Tongue (tissue), 2 donors: Measurements from ENCODE around the gene CPEB3. TPM values are rescaled to one million over a fixed set of nuclear protein-coding genes. Genes with fewer than 3 reads are reported as not detected.

ENCODE experiments used
- DNase-seq: peaks from one replicate; pipeline ENCODE4 v3.0.0-alpha.2; 2015
- total RNA-seq: library from RNA; depleted of rRNA; stranded (reverse); fragments of >200 nt; gene quantifications from one replicate; pipeline ENCODE4 v1.2.3, GENCODE V29; 2014

The CPEB3 gene
- 7.2 TPM for total RNA-seq

DNA sequence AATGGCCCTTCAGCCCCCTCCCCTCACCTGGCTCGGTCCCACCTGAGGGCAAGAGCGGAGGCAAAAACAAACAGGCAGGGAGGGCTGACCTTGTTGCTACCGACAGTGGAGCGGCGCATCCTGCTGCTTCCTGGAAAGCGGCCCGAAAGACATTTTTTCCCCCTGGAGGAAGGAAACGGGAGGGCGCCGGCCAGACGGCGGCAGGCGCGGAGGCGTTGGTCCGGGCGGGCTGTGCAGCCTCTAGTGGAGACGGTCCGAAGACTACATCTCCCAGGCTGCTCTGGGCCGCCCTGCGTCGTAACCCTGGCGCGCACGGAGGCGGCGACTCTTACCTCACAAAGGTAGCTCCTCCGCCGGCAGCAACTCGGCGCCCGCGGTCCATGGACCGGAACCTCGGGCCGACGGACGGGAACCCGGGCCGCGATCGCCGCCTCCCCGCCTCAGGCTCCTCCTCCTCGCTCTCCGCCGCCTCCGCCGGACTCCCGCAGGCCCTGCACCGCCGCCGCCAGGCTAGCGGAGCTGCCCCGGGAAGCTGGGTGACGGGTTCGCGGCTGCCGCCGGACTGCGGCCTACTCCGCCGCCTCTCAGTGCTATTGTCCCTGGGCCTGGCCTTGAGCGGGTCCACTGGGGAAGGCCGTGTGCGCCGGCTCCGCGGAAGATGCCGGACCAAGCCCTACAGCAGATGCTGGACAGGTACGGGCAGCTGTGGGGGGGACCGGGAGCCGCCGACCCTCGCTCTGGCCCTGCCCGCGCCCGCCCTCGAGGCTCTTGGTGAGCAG lies at the start of gene CPEB3, which contains the start of gene MARCHF5:
CPEB3 (minus strand) TSS at position 242 of the 779 bp plus-strand sequence. CDS start 50,728 bp downstream, outside the sequence.
MARCHF5 (plus strand) TSS at position 331 of the 779 bp plus-strand sequence; CDS start at position 659, 328 bp downstream.
- DNase-seq, result peak; percentile 97

DNA sequence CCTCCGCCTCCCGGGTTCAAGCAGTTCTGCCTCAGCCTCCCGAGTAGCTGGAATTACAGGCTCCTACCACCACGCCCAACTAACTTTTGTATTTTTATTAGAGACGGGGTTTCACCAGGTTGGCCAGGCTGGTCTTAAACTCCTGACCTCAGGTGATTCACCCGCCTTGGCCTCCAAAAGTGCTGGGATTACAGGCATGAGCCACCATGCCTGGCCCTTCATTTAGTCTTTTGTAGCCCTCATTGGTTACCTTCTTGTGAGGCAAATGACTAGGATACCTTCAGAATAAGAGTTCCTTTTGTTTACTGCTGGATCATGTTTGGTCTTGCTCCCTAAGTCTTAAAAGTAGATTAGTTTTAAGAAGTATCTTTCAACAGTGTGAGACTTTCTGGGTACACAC lies 39.0 kb upstream of the CPEB3 start:
- peak; percentile 18 for DNase-seq

DNA sequence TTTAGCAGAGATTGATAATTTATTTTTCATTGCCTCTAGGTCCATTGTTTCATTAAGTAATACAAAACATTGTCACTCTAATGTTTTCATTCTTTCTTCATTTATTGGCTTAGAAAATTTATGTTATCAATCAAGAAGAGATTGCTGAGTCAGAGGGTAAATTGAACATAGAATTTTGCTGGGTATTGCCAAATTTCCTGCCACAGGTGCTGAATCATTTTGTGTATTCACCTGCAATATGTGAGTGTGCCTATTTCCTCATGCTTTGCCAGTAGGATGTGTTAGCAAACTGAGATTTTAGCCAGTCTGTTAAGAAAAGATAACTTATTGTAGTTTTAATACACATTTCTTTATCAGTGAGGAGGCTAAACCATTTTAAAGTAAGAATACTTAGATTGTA lies 38.1 kb upstream of the CPEB3 start:
- DNase-seq, result no peak

DNA sequence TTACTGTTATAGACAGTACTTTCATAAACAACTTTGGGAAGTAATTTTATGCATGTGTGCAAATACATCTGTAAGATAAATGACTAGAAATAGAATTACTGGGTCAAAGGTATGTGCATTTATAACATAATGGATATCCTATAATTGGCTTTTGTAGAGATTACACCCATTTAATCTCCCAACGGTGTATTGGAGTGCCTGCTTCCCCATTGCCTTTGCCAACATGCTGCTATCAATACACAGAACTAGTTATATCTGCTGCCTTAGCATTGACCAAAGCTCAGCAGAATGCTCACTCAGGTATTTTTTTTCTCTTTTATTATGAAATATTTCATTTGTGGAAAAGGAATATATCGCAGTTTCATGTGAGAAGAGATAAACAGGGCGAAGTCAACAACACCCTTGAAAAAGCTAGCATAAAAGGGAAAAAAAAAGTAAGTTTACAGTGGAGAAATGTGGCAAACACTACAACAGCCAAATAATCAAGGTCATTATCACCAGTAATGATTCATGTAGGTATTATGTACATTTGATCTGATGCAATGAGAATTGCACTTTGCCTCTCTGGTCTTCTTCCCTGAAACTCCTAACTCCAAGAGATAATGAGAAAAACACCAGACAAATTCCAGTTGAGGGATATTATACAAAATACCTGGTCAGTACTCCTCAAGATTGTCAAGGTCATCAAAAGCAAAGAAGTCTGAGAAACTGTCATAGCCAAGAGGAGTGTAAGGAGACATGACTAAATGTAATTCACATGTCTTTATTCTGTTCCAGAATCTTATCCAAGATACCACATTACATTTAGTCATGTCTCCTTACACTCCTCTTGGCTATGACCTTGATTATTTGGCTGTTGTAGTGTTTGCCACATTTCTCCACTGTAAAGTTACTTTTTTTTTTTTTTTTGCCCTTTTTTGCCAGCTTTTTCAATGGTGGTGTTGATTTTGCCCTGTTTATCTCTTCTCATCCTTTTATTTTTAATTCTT lies 36.9 kb upstream of the CPEB3 start:
- DNase-seq, result no peak

- no peak for DNase-seq
Measured at GRCh38 chr10:92323079-92323478, 32.2 kb upstream of the CPEB3 start.

DNA sequence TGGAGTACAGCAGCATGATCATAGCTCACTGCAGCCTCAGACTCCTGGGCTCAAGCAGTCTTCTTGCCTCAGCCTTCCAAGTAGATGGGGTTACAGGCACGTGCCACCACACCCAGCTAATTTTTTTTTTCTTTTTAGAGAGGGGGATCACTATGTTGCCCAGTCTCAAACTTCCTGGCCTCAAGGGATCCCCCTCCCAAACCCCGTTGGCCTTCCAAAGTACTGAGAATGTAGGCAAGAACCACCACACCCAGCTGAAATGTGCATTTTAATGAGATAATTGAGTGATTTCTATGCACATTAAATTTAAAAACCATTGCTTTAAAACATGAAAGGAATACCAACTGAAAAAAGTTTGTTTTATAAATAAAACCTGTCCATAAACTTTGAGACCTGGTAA lies 25.7 kb upstream of the CPEB3 start:
- DNase-seq, result no peak

DNA sequence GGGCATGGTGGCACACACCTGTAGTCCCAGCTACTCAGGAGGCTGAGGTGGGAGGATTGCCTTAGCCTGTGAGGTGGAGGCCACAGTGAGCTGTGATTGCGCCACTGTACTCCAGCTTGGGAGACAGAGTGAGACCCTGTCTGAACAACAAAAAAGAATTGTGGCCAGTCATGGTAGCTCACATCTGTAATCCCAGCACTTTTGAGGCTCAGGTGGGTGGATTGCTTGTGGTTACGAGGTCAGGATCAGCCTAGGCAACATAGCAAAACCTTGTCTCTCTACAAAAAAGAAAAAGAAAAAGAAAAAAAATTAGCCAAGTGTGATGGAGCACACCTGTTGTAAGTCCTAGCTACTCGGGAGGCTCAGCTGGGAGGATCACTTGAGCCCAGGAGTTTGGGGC lies 22.9 kb upstream of the CPEB3 start:
- DNase-seq, result no peak

DNA sequence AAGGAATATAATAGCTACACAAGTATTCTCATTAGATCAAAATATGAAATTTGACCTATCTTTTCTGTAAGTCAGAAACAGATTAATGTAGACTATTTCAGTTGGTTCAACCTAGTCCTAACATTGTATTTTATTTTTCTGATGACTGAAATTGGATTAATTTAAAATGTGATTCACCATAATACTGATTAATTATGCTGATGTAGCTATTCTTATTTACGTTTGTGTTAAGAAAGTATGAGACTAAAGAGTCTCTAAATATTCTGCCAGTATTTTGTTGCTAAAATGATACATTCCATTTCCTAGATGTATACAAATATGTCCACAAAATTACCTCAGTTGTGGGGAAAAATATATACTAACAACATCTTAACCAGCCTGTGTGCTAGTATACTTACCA lies 18.4 kb upstream of the CPEB3 start:
- DNase-seq, result no peak

GRCh38 chr10:92305133-92306072 lies 14.5 kb upstream of the CPEB3 start:
- DNase-seq, result no peak

DNA sequence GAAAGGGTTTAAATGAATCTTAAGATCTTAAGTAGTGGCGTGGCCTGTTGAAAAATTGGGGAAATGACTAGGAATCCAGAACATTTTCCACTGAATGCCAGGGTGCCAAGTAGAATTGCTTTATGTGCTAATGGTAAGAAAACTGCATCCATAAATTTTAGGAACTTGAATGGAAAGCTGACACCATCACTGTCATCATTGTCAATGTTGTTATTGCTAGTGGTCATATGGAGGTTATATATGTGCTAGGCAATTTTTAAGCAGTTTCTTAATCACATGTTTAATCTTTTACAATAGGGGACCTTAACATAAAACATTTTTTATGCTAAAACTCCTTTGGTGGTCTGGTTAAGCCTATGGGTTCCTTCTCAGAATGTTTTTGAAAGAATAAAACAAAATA lies 13.2 kb upstream of the CPEB3 start:
- no peak for DNase-seq

DNA sequence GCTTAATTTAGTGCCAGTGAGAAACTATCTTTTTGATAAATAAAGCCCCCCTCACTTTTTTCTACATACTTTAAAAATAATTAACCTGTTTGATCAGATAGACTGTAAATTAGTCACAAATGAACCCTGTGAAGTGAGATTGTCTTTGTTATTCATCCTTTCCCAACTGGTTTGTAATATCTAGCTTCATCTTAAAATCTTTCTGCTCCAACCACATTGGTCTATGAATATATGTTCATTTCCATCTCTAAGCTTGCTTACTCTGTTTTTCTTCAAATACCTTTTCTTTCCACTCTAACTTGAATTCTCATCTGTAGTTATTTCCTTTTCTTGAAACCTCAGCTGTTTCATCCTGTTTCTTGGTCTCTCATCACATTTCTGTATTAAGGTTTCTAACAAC lies 12.2 kb upstream of the CPEB3 start:
- no peak for DNase-seq

DNA sequence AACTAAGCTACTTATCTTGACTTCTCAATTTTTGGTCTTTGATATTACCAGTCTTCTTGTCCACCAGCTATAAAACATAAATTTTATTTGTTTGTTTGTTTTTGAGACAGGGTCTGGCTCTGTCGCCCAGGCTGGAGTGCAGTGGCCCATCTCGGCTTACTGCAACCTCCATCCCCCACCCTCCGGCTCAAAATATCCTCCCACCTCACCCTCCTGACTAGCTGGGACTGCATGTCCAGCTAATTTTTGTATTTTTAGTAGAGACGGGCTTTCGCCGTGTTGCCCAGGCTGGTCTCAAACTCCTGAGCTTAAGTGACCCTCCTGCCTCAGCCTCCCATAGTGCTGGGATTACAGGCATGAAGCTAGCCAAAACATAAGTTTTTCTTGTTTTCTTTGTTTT lies 7.6 kb upstream of the CPEB3 start:
- DNase-seq, result no peak

- peak; percentile 66 for DNase-seq
Measured at GRCh38 chr10:92291921-92292845, 1.3 kb upstream of the CPEB3 start.

- DNase-seq, result peak; percentile 53
Measured at GRCh38 chr10:92291616-92291865, 663 bp upstream of the CPEB3 start.

GRCh38 chr10:92290076-92290836 lies 622 bp downstream of the CPEB3 start:
- peak; percentile 60 for DNase-seq

- no peak for DNase-seq
Measured at GRCh38 chr10:92284112-92284704, 6.7 kb downstream of the CPEB3 start.

DNA sequence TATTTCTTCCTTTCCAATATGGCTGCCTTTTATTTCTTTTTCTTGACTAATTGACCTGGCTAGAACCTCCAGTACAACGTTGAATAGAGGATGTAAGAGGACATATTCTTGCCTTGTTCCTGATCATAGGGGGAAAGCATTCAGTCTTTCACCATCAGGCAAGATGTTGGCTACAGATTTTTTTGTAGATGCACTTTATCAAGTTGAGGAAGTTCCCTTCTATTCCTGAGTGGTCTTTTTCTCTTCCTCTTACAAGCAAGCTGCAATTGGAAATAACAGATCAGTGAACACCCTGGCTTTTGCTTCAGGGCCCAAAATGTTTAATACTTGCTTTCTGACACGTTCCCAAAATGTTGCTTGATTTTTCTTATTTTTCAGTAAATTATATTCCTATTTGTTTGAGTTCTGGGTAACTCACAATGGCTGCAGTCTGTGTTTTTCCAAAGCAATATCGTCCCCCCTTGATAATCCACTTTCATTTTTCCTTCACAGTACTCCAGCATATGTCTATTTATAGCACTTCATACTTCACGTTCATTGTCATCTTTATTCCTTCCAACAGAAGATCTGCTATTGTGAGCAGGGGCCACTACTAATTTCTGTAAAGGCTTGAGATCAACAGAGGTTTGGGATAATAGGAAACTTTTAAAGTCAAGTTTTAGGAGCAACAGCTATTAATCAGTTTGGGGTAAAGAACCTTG lies 11.7 kb downstream of the CPEB3 start:
- no peak for DNase-seq

GRCh38 chr10:92274071-92274470 lies 16.8 kb downstream of the CPEB3 start:
- DNase-seq, result peak; percentile 20

GRCh38 chr10:92268748-92269147 lies 22.1 kb downstream of the CPEB3 start:
- no peak for DNase-seq
